Measurements from ENCODE around the gene PIK3C2A.

- no peak for TF ChIP-seq SPI1 (IDR thresholded peaks at IDR 0.05; ENCODE audit: low read depth, low read length)
- TF ChIP-seq POLR2AphosphoS5 (IDR thresholded peaks at IDR 0.05; ENCODE audit: low read depth, low read length), result no peak
- TF ChIP-seq POLR2A (IDR thresholded peaks at IDR 0.05; ENCODE audit: low read depth, low read length), result no peak
- TF ChIP-seq TAF1 (IDR thresholded peaks at IDR 0.05; ENCODE audit: low read depth, low read length), result no peak
Observed at GRCh38 chr11:17163291-17163690, 44.5 kb downstream of the PIK3C2A start.

Measured in GM12891 (cell line).